ENCODE data around the gene GGA2.
"Not testable (repeated sequence)": the region's sequence is repeated elsewhere in the genome, so short reads cannot be mapped to it uniquely, and the experiment has no call there.

GGA2 gene

DNA sequence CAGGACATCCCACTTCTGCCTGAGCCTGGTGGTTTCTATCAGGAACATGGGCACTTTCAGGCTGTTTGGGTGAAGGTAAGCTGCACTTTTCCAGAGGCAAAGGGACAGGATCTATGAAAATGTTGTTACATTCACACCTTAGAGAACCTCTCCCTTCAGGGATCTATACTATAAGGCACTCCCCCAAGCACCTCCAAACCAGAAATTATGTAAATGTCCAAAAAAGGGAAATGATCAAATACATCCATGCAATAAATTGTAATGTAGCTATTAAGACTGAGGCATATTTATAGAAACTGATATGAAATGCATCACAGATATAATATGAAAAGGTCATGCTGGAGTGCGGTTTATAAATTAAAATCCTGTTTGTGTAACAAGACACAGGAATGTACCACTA, 34.0 kb downstream of the GGA2 start:
- no peak for DNase-seq (ENCODE audit: low read depth)

DNA sequence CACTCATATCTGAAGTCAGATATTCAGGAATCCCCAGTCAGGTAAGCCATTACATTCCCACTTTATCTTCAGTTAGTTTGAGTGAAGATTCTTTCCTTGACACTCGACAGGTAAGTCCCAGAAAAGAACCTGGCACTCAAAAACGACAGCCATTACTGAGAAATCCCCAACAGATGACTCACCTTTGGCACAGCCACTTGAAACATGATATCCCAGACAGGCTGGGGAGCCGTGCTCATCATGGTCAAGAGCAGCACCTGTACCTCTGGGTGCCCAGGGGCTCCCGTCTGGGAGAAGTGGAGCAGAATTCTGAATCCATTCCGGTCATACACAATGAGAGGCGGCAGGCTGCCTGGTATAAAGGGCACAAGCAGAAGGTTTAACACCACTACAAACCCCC, 40.5 kb downstream of the GGA2 start:
- DNase-seq (ENCODE audit: low read depth), result no peak

DNA sequence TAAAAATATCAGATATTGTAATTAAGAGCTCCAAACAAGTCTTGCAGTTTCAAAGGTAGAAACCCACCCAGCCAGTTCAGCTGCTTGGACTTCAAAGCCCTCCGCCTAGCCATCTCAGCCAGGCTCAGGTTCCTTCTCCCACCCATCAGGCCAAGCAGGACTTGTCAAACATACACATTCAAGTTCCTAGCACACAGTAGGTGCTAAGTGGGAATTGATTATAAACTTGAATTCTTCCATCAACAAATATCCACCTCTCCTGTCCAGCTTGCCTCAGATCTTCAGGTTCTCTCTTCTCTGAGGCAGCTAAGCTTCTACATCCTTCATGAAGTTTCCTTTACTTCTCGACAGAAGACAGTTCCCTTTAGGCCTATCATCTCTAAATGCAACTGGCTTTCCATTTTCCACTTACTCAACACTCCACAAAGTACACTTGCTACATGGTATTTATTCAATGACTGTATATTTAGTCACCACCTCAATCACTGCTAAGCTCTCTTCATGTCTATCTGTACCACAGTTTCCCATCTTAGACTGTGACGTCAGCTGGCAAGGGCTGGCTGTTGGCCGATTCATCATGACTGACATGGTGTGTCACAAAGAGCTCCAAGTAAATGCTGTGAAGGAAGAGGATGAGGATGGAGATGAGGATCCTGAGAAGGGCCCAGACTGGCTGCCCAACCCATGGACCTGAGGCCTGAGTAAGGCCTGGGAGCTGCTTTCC, 44.0 kb downstream of the GGA2 start:
- DNase-seq (ENCODE audit: low read depth), result no peak

DNA sequence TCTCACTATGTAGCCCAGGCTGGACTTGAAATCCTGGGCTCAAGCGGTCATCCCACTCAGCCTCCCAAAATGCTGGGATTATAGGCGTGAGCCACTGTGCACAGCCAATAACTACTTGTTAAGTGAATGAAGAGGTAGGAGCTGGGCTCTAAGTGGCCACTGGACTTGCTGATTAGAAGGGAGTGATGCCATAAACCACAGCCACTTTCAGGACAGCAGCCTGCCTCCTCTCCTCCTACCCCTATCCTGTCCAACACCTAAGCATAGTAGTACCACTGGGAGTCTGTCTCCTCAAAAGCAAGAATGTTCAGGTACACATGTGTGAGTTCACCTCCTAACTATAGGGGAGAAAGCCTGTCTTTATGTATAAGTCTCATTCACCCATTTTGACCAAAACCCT, 45.1 kb downstream of the GGA2 start:
- no peak for DNase-seq (ENCODE audit: low read depth)

DNA sequence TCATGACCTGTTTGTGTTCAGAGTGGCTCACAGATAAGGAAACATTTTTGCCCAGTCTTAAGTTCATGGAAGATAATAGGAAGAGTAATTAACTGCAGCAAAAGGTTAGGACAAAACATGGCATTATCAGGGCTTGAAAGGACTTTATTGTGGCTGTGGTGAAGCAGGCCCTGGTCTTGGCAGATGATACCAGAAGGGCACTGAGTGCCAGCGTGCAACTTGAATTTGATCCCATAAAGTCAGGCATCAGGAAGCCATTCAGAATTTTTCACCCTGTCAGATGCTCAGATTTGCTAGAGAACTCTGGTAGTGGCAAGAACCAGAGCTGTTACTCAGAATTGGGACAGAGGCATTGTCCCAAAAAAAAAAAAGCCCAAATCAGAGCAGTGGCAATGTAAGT, 46.1 kb downstream of the GGA2 start:
- DNase-seq (ENCODE audit: low read depth), result no peak

DNA sequence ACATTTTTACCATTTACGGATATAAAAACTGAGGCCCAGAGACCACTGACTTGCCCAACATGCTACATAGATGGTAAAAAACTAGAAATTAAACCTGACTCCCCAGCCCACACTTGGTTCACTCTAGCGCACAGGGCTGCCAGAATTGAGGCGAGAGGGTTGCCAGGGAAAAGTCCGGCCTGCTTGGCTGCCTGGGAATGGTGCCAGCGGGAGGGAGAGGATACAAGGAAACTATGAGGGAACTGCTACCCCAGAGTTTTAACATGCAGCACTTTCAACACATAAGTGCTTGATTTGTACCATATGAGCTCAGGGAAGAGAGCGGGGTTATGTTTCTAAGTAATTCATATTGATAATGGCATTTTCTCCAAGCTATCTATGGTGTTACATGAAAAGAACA, 47.3 kb downstream of the GGA2 start:
- DNase-seq (ENCODE audit: low read depth), result not testable (repeated sequence)

DNA sequence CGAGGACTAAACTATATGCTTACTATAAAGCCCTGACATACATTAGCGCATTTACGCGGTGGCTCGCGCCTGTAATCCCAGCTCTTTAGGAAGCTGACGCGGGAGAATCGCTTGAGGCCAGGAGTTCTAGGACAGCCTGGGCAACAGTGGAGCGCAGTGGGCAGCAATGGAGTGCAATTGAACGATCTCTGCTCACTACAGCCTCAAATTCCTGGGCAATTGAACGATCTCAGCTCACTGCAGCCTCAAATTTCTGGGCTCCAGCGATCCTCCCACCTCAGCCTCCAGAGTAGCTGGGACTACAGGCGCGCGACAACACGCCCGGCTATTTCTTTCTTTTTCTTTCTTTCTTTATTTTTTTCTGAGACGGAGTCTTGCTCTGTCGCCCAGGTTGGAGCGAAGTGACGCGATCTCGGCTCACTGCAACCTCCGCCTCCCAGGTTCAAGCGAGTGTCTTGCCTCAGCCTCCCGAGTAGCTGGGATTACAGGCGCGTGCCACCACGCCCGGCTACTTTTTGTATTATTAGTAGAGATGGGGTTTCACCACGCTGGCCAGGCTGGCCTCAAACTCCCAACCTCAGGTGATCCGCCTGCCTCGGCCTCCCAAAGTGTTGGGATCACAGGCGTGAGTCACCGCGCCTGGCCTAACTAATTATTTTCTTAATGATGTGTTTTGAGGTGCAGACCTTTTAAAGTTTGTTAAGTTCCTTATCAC, 56.8 kb downstream of the GGA2 start:
- DNase-seq (ENCODE audit: low read depth), result no peak

DNA sequence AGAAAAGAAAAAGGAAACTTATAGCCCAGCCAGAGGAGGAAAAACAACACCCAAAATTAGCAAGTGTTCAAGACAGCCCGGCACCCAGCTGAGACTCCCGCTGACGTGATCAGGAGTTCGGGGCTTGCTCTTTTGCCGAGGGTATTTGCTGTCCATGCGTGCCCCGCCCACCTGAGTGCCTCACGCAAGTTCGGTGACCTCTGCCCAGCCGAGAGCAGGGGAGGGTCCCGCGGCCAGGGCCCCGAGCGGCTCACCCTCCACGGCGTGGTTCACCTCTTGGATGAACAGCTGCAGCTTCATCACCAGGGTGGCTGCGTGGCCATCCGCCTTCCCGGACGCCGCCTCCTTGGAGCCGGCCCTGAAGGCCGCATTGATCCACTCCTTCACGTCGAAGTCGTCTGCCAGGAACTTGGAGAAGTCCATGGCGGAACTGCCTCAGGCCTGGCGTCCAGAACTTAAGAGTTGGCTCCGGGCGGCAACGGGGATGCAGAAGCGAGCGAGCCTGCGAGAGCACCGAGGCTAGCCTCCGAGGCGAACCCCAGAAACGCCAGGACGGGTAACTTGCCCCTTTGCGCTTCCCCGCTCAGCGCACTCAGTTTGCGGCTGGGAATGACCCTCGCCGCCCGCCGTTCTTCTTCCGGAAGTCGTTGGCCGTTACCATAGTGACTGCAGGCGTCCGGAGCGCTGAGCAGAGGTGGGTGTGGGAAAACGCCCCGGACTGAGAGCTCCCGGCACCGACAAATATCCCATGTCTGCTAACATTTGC, 57.5 kb downstream of the GGA2 start, which contains the start of gene COG7:
Gene COG7, minus strand, starts transcription at position 618 of the 766 bp plus-strand sequence. Its CDS starts 195 bp downstream, at position 423.
- peak; percentile 85 for DNase-seq (ENCODE audit: low read depth)

DNA sequence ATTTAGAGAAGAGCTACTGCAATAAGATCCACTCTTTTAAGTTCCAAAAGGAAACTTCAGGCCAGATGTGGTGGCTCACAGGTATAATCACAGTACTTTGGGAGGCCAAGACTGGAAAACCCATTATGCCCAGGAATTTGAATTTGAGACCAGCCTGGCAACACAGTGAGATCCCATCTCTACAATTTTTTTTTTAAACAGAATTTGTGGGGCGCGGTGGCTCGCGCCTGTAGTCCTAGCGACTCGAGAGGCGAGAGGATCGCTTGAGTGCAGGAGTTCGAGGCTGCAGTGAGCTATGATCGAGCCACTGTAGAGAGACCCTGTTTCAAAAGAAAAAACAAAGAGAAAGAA, 58.1 kb downstream of the GGA2 start:
- DNase-seq (ENCODE audit: low read depth), result no peak

DNA sequence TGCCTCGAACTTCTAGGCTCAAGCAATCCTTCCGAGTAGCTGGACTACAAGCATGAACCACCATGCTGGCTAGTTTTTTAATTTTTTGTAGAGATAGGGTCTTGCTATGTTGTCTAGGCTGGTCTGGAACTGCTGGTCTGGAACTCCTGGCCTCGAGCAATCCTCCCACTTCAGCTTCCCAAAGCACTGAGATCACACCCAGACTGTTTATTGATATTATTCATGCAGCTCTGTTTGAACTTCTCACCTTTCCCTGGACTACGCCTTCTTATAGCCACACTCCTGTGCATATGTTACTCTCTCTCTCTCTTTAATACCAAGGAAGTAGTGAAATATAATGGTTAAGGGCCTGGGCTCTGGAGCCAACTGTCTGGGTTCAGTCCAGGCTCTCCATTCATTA, 61.9 kb downstream of the GGA2 start:
- DNase-seq (ENCODE audit: low read depth), result no peak

DNA sequence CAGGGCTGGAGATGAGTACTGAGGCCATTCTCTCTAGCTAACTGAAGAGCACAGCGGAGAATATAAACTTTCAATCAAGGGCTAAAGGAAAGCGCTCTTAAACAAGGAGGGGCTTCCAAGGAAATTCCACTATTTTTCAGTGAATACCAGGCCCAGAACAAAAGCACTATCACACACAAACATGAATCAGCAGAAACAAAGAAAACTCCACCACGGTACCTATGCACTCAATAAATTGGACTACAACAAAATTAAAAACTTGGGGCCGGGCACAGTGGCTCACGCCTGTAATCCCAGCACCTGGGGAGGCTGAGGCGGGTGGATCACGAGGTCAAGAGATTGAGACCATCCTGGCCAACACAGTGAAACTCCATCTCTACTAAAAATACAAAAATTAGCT, 72.8 kb downstream of the GGA2 start:
- DNase-seq (ENCODE audit: low read depth), result not testable (repeated sequence)

DNA sequence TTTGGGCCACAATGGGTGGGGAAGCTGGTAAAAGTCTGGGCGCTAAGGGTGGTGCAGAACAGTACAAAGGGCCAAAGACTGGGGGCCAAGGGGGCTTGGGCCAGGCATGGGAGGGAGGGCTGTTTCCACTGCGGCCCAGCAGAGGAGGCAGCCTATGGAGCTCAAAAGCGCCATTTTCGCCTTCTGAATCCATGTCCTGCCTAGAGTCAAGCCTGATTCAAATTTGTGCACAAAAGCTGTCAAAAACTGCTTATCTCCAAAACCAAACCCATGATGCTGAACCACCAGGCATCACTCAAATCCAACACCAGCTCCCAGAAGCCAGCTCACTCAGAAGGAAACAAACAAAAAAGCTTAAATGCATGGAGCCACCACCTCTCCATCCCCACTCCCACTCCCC, 73.3 kb downstream of the GGA2 start:
- no peak for DNase-seq (ENCODE audit: low read depth)

DNA sequence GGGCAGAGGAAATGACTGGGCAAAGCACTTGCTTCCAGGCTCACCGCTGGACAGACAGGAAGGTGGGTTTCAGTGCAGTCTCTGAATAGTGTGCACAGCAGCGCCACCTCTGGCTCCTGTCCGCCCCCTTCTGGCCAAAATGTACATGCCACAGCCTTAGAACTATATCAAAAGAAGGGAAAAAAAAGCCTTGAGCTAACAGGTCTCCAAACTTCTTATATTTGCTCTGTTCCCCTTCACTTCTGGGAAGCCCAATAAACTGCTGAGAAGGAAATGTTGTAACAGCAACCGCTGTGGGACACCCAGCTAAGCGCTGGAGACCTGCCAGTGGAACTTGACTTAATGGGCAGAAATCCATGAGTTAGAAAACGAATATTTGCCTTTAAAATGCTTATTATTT, 74.8 kb downstream of the GGA2 start:
- DNase-seq (ENCODE audit: low read depth), result peak; percentile 45

DNA sequence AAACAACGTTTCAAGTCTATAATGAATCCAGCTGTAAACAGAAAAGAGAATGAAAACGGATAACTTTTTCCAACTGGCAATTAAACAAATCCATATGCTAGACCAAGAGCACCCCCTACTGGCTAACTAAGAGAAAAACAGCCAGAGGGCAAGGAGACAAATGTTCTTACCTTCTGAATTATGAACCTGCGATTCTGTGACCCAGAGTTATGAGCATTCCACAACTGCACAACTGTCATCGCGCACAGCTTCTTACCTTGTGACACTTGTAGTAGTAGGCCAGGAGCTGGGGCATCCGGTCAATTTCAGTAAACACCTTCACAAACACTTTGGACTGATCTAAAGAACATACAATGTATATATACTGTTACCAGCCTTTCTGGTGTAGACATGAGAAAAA, 75.9 kb downstream of the GGA2 start:
- no peak for DNase-seq (ENCODE audit: low read depth)

DNA sequence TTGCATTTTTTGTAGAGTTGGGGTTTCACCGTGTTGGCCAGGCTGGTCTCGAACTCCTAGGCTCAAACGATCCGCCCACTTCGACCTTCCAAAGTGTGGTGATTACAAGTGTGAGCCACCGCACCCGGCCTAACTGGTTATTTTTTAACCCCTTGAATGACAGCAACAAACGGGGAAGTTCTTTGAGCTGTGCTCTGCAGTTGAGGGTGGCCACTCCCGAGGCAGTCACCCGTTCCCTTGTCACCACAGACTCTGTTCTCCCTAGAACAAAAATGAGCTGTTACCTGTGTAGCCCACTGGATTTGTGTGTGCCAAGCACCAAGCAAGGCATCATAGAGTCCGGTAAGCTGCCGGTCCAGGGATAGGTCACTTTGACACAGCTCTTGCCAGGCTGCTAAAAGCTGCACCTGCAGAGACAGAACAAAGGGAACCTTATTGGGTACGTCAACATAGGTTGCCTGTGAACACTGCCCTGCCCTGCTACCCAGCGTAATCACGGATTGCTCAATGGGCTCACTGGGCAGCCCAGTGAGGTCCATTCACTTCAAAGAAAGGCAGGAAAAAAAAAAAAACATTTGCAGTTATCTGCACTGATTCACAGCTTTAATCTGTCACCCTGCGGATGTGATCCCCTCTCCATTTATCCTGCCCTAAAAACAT, 76.9 kb downstream of the GGA2 start:
- no peak for DNase-seq (ENCODE audit: low read depth)

DNA sequence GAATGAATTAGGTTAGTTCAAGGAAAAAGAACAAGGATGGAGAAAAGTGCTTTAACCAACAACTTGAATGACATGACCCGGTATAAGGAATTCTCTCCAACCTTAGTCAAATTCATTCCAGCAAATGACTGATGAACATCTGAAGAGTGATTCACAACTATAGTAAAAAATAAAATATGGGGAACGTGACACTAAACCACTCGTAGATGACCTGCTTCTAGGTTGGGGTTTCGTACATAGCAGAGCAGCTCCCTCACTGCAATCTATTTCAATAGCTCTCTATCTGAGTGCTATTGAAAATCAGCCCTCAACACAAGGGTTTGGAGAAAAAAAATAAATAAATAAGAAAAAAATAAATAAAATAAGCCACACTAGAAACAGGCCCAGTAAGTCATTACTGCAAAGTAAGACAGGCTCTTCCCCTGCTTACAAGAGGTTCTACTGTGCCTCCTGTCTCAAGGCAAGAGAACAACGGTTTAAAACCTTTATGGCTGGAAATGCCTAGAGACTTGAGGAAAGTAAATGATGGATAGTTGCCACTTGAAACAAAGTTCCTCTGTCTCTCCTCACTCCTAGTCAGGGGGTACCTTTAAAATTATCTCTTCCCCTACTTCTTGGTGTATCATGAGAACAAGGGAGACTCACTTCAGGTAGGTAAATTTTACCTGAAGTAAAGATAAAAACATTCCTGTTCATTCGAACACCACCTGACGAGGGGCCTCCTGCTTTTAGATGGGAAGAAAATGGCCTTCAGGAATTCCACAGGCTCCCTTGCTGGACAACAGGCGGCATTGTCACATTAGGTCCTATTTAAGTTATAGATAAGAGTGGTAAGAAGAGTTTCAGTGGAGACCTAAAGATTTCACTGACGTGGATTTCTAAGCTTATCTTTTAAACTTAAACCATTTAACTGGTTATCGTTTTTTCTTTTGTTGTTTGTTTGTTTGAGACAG, 77.8 kb downstream of the GGA2 start:
- no peak for DNase-seq (ENCODE audit: low read depth)

DNA sequence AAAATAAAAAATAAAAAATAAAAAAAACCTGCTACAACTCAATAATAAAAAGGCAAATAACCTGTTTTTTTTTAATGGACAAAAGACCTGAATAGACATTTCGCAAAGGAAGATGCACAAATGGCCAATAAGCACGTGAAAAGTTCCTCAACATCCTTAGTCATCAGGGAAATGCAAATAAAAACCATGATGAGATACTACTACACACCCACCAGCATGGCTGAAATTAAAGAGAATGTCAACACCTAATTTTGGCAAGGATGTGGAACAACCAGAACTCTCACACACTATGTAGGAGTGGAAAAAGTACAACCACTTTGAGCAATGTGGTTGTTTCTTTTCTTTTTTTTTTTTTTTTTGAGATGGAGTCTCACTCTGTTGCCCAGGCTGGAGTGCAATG, 81.9 kb downstream of the GGA2 start:
- DNase-seq (ENCODE audit: low read depth), result no peak

DNA sequence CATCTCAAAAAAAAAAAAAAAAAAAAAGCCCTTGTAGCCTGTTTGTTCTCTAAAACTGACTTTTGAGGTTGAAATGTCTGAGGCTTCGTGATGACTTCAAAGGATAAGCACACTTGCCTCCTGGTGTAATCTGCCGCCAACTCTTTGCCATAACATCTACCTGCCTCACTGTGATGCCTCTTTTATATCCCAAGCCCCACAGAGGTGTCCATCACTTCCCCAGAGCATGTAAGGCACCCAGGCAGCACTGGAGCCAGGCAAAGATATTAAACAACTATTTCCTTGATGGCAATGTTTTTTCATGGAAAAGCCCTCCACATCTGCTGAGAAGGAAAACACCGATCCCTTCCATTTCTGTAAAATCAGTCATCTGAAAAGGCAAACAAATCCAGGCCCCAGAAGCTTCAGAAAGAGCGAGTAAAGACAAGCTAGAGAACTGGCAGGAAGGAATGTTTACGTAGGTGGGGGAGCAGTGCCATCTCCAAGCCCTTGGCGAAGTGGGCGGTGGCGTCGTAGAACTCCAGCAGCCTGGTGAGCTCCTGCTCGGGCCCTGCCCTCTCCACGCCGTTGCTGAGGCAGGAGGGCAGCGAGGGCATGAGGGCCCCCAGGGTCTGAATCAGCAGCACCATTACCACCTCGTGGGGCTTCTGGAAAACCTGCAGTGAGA, 85.9 kb downstream of the GGA2 start:
- no peak for DNase-seq (ENCODE audit: low read depth)

DNA sequence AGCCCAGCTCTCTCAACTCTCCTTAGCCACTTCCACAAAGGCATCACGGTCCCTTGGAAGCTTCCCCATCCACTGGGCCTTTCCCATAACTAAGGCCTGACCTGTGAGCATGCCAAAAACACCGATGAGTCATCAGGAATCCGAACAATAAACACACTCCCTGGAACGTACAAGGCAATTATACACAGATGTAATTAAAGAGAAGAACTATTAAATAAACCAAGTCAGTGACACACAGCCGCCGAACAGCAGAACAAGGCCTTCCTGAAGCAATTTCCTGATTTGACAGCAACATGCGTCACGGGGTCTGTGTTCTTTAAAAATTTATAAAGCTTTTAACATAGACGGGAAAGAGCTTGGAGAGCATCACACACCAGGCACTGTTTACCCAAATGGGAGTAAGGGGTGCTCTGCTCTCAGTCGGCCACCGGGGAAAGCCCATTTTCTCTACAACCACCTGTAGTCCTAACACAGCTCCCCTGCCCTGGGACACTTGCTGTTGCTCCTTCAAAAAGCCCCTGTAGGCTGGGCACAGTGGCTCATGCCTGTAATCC, 86.7 kb downstream of the GGA2 start:
- DNase-seq (ENCODE audit: low read depth), result no peak

DNA sequence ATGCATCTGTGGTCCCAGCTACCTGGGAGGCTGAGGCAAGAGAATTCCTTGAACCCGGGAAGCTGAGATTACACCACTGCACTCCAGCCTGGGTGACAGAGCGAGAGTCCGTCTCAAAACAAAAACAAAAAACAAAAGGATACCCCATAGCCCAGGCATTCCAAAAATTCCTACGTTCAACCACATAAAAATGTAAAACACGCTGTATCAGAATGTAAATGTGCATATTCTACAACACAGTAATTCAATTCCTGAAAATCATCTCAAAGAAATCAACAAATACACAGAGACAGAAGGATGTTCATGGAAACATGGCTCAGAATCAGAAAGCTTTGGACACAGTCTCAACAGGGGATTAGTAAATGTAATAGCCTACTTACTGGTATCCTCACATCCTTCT, 90.3 kb downstream of the GGA2 start:
- no peak for DNase-seq (ENCODE audit: low read depth)

DNA sequence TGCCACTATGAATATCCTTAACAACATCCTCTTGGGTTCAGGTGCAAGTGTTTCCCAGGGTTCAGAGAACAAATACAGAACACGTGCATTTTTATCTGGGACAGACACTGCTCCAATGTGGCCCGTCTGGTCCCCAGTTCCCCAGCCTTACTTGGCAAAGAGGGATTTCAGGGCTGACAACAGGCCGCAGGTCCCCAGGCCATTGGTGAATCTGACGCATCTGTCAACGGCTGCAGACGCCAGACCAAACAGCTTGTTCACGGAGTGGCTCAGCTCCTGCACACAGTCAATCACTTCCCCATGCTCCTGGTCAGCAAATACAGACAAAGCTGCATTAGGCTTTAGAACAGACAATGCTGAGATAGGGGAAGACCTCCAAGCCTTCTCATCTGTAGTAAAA, 93.5 kb downstream of the GGA2 start:
- no peak for DNase-seq (ENCODE audit: low read depth)

Measured in activated T-cell treated with anti-CD3 and anti-CD28 coated beads for 48 hours (primary cell).